ENCODE results near the gene SYNJ2. TPM values are rescaled to one million over a fixed set of nuclear protein-coding genes. Genes with fewer than 3 reads are reported as not detected.

The SYNJ2 gene
- total RNA-seq, 4 donors from 2014 or later, result 2.6 to 7.5 (median 5.5) TPM

DNA sequence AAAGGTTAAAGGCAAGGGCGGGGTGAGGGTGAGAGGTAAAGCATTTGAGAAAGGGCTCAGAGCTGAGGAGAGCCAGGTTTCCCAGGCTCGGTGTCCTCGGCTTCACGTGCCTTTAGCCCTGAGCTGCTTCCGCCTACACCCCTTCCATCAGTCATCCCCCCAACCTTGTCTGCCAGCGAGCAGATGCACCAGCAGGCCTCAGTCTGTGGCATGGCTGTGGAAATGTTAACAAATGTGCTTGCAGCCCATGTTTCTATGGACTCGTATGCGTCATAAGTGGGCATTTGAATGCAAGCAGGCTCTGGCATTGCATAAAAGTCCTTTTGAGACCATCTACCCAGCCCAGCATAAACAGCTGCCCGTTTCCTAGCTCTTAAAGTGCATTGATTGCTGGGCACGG, 88.8 kb downstream of the SYNJ2 start:
- 94 to 95% methylated on average over 10 of the region's 10 CpGs for WGBS, 2 donors

DNA sequence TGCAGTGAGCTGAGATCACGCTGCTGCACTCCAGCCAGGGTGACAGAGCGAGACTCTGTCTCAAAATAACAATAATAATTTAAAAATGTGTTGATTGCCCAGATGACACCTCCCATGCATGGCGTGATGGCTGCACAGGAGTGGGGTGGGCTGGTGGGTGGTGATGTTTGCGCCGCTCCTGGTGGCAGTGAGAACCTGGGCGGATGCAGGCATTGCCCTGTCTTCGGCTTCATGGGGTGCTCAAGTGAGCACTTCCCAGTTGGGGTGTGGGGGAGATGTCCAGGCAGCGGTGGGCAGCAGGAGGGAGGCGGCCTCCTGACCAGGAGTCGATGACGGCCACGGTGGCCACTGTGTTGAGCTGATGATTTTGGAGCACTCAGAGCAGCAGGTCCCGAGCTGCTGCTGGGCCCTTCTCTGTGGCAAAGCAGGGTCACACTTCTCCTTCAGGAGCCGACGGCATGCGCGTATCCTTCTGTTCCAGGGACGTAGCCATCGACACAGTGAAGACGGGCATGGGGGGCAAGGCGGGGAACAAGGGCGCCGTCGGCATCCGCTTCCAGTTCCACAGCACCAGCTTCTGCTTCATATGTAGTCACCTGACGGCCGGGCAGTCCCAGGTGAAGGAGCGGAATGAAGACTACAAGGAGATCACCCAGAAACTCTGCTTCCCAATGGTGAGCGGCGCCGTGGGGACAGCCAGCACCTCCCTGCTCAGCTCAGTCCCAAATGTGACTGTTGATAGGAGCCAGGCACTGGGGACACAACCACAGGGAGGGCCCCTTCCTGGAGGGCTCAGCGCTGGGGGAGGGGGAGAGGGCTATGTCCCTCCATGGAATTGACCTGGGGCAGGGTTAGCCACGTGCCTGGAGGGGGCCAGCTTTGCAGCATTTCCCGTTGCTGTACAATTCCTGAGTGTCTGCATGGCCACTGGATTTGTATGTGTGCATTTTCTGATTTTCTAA, 89.7 kb downstream of the SYNJ2 start:
- intact Hi-C loops (cut with DNase I; ENCODE audit: low total_unique reads), result no loop called here
- DNase-seq (ENCODE audit: low spot score in 2 of 2), result no peak
- 88 to 89% methylated on average over 32 to 34 of the region's 34 CpGs for WGBS, 2 donors
- TF ChIP-seq POLR2A (IDR thresholded peaks at IDR 0.05), result no peak
- TF ChIP-seq, protein P1, sequence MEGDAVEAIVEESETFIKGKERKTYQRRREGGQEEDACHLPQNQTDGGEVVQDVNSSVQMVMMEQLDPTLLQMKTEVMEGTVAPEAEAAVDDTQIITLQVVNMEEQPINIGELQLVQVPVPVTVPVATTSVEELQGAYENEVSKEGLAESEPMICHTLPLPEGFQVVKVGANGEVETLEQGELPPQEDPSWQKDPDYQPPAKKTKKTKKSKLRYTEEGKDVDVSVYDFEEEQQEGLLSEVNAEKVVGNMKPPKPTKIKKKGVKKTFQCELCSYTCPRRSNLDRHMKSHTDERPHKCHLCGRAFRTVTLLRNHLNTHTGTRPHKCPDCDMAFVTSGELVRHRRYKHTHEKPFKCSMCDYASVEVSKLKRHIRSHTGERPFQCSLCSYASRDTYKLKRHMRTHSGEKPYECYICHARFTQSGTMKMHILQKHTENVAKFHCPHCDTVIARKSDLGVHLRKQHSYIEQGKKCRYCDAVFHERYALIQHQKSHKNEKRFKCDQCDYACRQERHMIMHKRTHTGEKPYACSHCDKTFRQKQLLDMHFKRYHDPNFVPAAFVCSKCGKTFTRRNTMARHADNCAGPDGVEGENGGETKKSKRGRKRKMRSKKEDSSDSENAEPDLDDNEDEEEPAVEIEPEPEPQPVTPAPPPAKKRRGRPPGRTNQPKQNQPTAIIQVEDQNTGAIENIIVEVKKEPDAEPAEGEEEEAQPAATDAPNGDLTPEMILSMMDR (IDR thresholded peaks at IDR 0.05), result no peak
- H3K4me3 ChIP-seq (ENCODE audit: low read depth, poor library complexity, severe bottlenecking), result no peak overlapping the region

More for the DNA sequence above, 88.8 kb downstream of the SYNJ2 start:
- DNase-seq (ENCODE audit: low spot score in 2 of 2), result no peak
- H3K4me3 ChIP-seq (ENCODE audit: low read depth, poor library complexity, severe bottlenecking), result no peak overlapping the region
- no peak for TF ChIP-seq POLR2A (IDR thresholded peaks at IDR 0.05)
- TF ChIP-seq, protein P1 (IDR thresholded peaks at IDR 0.05), result no peak
- intact Hi-C loops (cut with DNase I; ENCODE audit: low total_unique reads), result no loop called here

DNA sequence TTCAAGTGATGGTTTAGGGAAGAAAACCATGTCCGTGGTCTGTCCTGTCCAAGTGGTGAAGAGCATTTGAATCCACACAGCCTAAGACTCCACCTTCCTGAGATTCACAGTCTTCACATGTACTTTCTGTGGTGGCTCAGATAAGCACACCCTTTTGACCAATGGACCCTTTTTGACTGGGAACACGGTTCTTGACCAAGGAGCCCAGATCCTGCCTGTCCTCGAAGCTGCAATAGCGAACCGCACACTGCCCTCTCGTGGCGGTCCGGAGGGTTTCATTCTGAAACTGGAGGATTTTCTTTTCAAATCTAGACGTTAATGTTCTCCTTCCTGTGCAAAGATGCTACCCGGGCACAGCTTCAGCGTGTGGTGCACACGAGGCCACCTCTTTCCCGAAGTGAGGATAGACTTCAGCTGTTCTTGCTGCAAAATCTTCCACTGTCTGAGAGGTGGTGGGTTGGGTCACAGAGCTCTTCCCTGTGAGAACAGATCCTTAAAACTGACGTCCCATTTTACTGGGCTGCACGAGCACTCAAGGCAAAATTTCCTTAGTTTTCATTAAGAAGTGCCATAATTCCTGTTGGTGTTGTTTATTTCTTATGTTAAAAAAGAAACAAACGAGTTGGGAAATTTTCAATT, 90.5 kb downstream of the SYNJ2 start:
- 17 to 19% methylated on average over 16 of the region's 16 CpGs for WGBS, 2 donors
- TF ChIP-seq, protein P1 (IDR thresholded peaks at IDR 0.05), result peak in 1 of 3 donors; percentile 65
- no peak for TF ChIP-seq POLR2A (IDR thresholded peaks at IDR 0.05)
- intact Hi-C loops (cut with DNase I; ENCODE audit: low total_unique reads), result no loop called here
- H3K4me3 ChIP-seq (ENCODE audit: low read depth, poor library complexity, severe bottlenecking), result no peak overlapping the region
- peak; percentile 55 to 94 for DNase-seq (ENCODE audit: low spot score in 2 of 2)

DNA sequence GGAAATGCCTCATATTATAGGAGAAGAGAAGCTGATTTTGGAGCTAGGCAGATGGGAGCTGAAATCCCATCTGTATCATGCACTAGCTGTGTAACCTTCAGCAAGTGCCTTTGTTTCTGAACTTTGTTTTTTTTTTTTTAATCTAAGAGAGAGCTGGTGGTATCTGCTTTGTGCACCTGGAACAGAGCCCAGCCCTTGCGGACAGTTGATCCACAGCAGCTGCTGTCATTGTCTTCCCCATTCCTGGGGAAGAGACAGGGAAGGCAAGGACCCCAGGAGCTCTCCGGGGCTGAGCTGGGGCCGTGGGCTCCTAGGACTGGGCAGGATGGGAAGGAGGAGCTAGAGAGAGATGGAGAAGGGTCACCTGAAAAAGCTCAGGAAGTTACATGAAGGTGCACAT, 92.1 kb downstream of the SYNJ2 start:
- no peak for DNase-seq (ENCODE audit: low spot score in 2 of 2)
- TF ChIP-seq POLR2A (IDR thresholded peaks at IDR 0.05), result no peak
- TF ChIP-seq, protein P1 (IDR thresholded peaks at IDR 0.05), result no peak
- H3K4me3 ChIP-seq (ENCODE audit: low read depth, poor library complexity, severe bottlenecking), result no peak overlapping the region
- intact Hi-C loops (cut with DNase I; ENCODE audit: low total_unique reads), result no loop called here
- 85 to 89% methylated on average over 3 of the region's 3 CpGs for WGBS, 2 donors

DNA sequence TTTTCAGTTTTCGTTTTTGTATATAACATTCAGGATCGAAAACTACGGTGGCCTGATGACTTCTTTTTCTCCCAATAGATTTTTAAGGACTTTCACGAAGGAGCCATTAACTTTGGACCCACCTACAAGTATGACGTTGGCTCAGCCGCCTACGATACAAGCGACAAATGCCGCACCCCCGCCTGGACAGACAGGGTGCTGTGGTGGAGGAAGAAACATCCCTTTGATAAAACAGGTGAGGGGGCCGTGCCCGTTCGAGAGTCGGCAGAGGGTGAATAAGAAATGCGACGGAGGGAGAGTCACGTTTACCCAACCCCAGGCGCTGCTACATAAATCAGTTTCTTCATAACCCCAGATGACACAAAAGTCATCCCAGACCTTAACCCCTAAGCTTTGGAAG, 94.9 kb downstream of the SYNJ2 start:
- H3K4me3 ChIP-seq (ENCODE audit: low read depth, poor library complexity, severe bottlenecking), result no peak overlapping the region
- intact Hi-C loops (cut with DNase I; ENCODE audit: low total_unique reads), result no loop called here
- WGBS, 2 donors, result 92 to 93% methylated on average over 18 of the region's 18 CpGs
- TF ChIP-seq, protein P1 (IDR thresholded peaks at IDR 0.05), result no peak
- no peak for TF ChIP-seq POLR2A (IDR thresholded peaks at IDR 0.05)
- no peak for DNase-seq (ENCODE audit: low spot score in 2 of 2)
